Activated CD8-positive, alpha-beta T cell treated with anti-CD3 and anti-CD28 coated beads, Interleukin-2, amount 10 ng/mL, durations not matched to agents 7 days and 5 days (primary cell): ENCODE data around the gene MCM5. TPM values are rescaled to one million over a fixed set of nuclear protein-coding genes. Genes with fewer than 3 reads are reported as not detected.

Experiments
- ATAC-seq: fragments of 150-1000 bp; cut with Tn5 transposase; one replicate; pipeline ENCODE4 v1.10.0; 2021; ENCODE audit warnings: moderate library complexity
- CTCF ChIA-PET: fragments of 350-600 bp; sonication (Branson Sonifier 250); formaldehyde crosslinking; loops from one replicate; lab custom pipeline; 2021; ENCODE audit warnings: antibody characterized with exemption; lab: Charles Lee
- POLR2A ChIA-PET: fragments of 350-600 bp; sonication (Branson Sonifier 250); formaldehyde crosslinking; loops from one replicate; lab custom pipeline; 2021; ENCODE audit warnings: antibody characterized with exemption; lab: Charles Lee
- DNase-seq: peaks from one replicate; pipeline ENCODE4 v3.0.0-alpha.2; 2020
- H3K27ac Mint-ChIP-seq: one replicate; pipeline ENCODE4 v1.8.0; 2021; ENCODE audit warnings: mild to moderate bottlenecking, mixed read lengths
- H3K27me3 Mint-ChIP-seq: one replicate; pipeline ENCODE4 v1.8.0; 2021; ENCODE audit warnings: low read depth, mixed read lengths
- H3K36me3 Mint-ChIP-seq: one replicate; pipeline ENCODE4 v1.8.0; 2021; ENCODE audit warnings: low read depth, mixed read lengths
- H3K4me1 Mint-ChIP-seq: one replicate; pipeline ENCODE4 v1.8.0; 2021; ENCODE audit warnings: low read depth, mixed read lengths
- H3K4me3 Mint-ChIP-seq: one replicate; pipeline ENCODE4 v1.8.0; 2021; ENCODE audit warnings: mild to moderate bottlenecking, mixed read lengths
- H3K9me3 Mint-ChIP-seq: one replicate; pipeline ENCODE4 v1.8.0; 2022; ENCODE audit warnings: mixed read lengths; ENCODE audit not compliant: insufficient read depth
- total RNA-seq, 2 experiments: library from RNA; stranded (reverse); gene quantifications; one replicate each; pipeline ENCODE4 v1.2.3, GENCODE V29; 2021

MCM5 gene
- 100 to 1,000 TPM; 275 to 287 TPM for total RNA-seq

DNA sequence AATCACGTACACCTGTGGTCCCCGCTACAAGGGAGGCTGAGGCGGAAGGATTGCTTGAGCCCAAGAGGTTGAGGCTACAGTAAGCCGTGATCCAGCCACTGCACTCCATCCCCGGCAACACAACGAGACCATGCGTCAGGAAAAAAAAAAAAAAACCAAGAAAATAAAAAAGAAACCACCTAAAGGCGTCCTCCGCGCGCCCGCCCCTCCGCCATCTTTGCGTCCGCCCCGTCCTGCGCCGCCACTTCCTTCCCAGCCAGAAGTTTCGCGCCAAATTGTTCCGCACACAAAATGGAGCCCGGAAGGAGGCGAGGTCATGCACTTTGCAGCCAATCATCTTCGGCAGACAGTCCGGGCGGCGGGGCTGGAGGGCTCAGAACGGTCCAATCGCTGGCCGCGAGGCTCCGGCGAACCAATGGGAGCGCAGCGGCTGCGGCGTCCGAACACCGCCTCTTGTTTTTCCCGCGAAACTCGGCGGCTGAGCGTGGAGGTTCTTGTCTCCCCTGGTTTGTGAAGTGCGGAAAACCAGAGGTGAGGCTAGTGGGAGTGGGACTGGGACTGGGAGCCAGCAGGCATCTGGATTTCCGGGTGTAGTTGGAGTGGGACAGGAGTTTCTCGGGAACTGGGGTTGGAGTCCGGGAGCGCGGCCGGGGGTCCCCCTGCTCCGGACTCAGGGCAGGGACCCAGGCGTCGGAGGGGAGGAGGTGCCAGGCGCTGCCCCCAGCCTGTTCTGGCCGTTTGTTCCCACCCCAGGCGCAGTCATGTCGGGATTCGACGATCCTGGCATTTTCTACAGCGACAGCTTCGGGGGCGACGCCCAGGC lies at the start of gene MCM5:
Gene MCM5, plus strand, starts transcription at position 463 of the 823 bp plus-strand sequence. Its CDS starts 299 bp downstream, at position 762.
- Mint-ChIP-seq H3K9me3 (no peaks in the 10 kb centered on the region), H3K4me1 (peaks cover 49% of the 10 kb centered on the region), H3K36me3 (peaks cover 44% of the 10 kb centered on the region), H3K4me3 (peak within 1 kb of the TSS; percentile 99), H3K27ac (peak within 1 kb of the TSS; percentile 99), H3K27me3 (no peaks in the 10 kb centered on the region)
- ATAC-seq (peak; percentile 100), DNase-seq (peak; percentile 99)
- CTCF ChIA-PET: no interaction called here
- POLR2A ChIA-PET: interaction anchor here (0.8 to 2.2 kb wide), 3 partner anchors 10 to 13 kb away, joined by 4 to 12 read pairs (median 9); no protein-coding TSS in a partner anchor

DNA sequence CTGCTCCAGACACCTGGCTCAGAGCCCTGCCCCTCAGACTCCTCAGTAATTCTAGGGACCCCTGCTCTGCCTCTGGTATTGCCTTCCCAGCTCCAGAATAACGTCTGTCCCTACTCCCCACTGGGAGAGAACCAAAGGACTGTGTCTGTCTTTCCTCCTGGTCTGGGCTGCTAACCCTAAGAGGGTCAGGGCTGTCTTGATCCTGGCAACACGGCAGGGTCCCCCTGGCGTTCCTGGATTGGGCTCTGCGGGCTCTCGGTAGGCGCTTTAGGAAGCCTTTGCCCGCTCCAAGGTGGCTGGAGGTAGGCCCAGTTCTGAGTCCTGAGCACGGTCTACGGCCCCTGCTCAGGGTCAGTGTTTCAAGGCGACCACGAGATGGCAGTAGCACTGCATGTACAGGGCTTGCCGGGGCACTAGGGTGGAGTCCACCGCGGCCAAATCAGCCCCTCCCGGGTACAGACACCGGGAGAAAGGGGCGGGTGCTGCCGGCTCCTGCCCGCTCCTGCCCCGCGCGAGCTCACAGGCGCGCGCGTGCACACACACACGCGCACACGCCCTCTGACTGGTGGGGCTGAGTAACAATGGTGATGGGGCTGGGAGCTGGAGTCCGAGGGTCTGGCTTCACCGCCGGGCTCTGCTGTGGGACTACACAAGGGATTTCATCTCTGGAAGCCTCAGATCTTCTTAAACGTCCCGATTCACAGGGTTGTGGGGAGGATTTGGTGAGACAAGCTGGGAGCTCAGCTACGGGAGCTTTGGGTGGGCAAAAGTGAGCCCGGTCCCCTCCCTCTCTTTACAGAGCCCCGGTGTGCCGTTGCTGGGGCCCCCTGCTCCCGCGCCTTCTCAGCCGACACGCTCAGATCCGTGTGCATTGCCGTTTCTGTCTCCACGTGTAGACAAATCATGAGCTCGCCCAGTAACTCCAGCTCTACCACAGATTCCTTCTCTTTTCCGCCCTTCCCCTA lies 49.1 kb upstream of the MCM5 start:
- H3K27me3 Mint-ChIP-seq: peaks cover 6% of the 10 kb centered on the region
- peak overlapping the region; percentile 57 for H3K27ac Mint-ChIP-seq
- H3K36me3 Mint-ChIP-seq: no peaks in the 10 kb centered on the region
- H3K4me1 Mint-ChIP-seq: peaks cover 28% of the 10 kb centered on the region
- no peaks in the 10 kb centered on the region for H3K9me3 Mint-ChIP-seq
- ChIA-PET CTCF (interaction anchor here (0.6 to 5.9 kb wide), 30 partner anchors 9 to 774 kb away, joined by 3 to 31 read pairs (median 4); partner anchors contain the start of gene TOM1), POLR2A (interaction anchor here (1.3 to 2.3 kb wide), 2 partner anchors 59 to 93 kb away, joined by 3 to 6 read pairs; partner anchors contain the start of gene HMGXB4)
- H3K4me3 Mint-ChIP-seq: peak overlapping the region; percentile 76
- DNase-seq (peak; percentile 94), ATAC-seq (peak; percentile 94)

DNA sequence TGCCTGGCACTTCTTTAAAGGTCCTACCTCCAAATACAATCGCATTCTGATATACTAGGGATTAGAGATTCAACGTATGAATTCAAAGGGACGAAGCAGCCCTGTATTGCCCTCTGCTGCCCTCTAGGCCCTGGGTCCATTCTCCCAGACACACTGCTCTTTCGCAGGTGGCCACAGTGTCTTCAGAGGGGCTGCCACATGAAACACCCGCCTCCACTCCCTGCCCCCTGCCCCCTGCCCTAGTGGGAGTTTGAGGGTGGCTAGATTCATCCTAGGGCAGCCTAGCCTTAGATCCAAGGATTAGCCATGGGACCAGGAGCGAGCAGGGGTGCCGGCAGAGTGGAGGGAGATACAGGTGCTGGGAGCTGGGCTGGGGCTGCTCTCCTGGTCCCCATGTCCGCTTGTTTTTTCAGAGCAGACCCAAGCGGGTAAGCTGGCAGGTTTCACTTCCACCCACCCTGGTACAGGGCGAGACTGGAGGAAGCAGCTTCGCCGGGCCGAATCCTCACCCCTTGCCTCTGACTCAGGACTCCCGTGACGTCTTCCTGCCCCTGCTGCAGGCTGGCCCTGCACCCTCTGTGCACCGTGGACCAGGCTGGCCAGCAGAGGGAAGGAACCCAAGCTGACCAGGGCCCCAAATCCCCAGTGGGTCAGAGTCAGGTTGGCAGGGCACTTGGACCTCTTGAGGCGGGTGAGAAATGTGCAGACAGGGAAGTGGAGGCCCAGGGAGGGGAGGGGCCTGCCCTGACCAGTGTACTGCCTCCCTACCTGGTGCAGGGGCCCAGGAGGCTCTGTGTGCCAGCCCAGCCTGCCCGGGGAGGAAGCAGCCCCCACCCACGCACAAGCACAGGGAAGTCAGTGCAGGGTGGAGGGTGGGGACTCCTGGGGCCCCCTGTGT lies 47.5 kb upstream of the MCM5 start:
- Mint-ChIP-seq H3K4me1 (peaks cover 28% of the 10 kb centered on the region), H3K4me3 (no peak overlapping the region), H3K36me3 (no peaks in the 10 kb centered on the region), H3K27me3 (peaks cover 6% of the 10 kb centered on the region), H3K27ac (peak overlapping the region; percentile 81), H3K9me3 (no peaks in the 10 kb centered on the region)
- ChIA-PET POLR2A (interaction anchor here (2.3 kb wide), 1 partner anchor 95 kb away, joined by 6 read pairs; the partner anchor contains the start of gene HMGXB4), CTCF (interaction anchor here (0.6 to 5.9 kb wide), 8 partner anchors 23 to 275 kb away, joined by 3 to 31 read pairs (median 3); no protein-coding TSS in a partner anchor)
- peak; percentile 61 for DNase-seq
- peak; percentile 37 for ATAC-seq

DNA sequence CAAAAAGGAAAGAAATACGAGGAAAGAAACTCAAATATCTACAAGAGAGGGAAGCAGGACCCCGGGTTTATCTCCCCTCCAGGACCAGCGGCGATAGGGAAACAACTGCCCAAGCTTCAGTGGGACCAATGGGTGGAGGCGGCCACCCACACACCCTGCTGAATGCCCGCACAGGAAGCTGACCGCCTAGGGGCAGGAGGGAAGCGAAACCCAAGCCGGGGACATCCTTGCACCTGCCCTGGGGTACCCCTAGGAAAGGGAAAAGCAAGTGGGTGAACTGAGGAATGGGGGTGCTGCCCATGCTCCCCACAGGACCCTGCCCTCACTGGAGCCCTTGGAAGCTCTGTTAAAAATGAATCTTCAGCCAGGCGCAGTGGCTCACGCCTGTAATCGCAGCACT lies 46.6 kb upstream of the MCM5 start:
- no peak overlapping the region for H3K27ac Mint-ChIP-seq
- ChIA-PET POLR2A (interaction anchor here (2.3 kb wide), 1 partner anchor 96 kb away, joined by 6 read pairs; the partner anchor contains the start of gene HMGXB4), CTCF (interaction anchor here (1.2 to 5.9 kb wide), 2 partner anchors 26 to 230 kb away, joined by 3 to 31 read pairs; no protein-coding TSS in a partner anchor)
- no peak for DNase-seq
- peaks cover 6% of the 10 kb centered on the region for H3K27me3 Mint-ChIP-seq
- ATAC-seq: no peak
- H3K9me3 Mint-ChIP-seq: no peaks in the 10 kb centered on the region
- H3K4me3 Mint-ChIP-seq: no peak overlapping the region
- H3K36me3 Mint-ChIP-seq: no peaks in the 10 kb centered on the region
- peaks cover 31% of the 10 kb centered on the region for H3K4me1 Mint-ChIP-seq

DNA sequence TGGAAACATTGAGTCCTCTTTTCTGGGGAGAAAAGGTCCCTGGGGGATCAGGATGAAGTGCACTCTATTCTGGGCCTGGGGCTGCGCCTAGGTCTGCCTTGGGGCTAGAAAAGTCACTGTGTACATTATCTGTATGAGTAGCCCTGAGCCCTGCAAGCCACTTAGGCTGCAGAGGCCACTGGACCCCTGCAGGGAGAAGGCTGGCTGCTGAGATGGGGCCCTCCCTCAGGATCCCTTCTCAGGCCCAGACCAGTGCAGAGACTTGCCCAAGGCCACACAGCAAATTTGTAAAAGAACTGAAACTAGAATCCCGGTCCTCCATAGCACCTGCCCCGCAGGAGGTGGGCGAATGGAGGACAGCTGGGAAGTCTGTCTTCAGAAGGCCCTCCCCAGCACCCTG lies 45.9 kb upstream of the MCM5 start:
- H3K27ac Mint-ChIP-seq: no peak overlapping the region
- POLR2A ChIA-PET: no interaction called here
- H3K4me1 Mint-ChIP-seq: peaks cover 31% of the 10 kb centered on the region
- no peaks in the 10 kb centered on the region for H3K36me3 Mint-ChIP-seq
- no peak for ATAC-seq
- no peak overlapping the region for H3K4me3 Mint-ChIP-seq
- H3K27me3 Mint-ChIP-seq: peaks cover 6% of the 10 kb centered on the region
- H3K9me3 Mint-ChIP-seq: no peaks in the 10 kb centered on the region
- CTCF ChIA-PET: no interaction called here
- no peak for DNase-seq

DNA sequence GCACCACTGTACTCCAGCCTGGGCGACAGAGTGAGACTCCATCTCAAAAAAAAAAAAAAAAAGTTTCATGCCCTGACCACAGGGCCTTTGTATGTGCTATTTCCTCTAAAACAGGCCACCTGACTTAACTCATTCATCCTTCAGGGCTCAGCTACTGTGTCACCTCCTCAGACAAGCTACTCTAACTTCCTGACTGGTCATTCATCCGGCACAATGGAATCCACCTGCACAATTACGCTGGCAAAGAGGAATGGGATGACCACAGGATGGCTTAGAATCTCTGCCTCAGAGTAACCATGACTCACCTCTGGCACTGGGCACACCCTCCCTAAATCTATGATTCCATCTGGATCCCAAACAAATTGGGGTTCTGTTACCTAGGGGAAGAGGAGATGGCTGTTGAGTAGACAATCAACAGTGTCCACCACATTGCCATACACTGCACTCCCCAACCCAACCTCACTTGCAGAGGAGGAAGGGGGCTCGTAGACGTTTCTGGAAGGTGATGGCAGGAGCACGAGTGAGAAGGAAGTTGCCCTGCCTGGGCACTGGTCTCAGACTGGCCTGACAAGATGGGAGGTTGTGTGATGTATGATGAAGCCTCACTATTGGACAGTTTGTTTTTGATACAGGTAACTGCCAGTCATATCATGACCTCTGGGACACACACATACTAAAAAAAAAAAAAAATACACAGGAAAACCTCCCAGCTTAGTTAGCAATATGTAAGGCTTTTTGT lies 41.9 kb upstream of the MCM5 start:
- no peaks in the 10 kb centered on the region for H3K9me3 Mint-ChIP-seq
- H3K27me3 Mint-ChIP-seq: peaks cover 4% of the 10 kb centered on the region
- H3K36me3 Mint-ChIP-seq: no peaks in the 10 kb centered on the region
- DNase-seq: no peak
- no peak overlapping the region for H3K4me3 Mint-ChIP-seq
- POLR2A ChIA-PET: no interaction called here
- no peak overlapping the region for H3K27ac Mint-ChIP-seq
- no peak for ATAC-seq
- H3K4me1 Mint-ChIP-seq: peaks cover 6% of the 10 kb centered on the region
- CTCF ChIA-PET: interaction anchor here (1.2 kb wide), 1 partner anchor 127 kb away, joined by 3 read pairs; no protein-coding TSS in a partner anchor

DNA sequence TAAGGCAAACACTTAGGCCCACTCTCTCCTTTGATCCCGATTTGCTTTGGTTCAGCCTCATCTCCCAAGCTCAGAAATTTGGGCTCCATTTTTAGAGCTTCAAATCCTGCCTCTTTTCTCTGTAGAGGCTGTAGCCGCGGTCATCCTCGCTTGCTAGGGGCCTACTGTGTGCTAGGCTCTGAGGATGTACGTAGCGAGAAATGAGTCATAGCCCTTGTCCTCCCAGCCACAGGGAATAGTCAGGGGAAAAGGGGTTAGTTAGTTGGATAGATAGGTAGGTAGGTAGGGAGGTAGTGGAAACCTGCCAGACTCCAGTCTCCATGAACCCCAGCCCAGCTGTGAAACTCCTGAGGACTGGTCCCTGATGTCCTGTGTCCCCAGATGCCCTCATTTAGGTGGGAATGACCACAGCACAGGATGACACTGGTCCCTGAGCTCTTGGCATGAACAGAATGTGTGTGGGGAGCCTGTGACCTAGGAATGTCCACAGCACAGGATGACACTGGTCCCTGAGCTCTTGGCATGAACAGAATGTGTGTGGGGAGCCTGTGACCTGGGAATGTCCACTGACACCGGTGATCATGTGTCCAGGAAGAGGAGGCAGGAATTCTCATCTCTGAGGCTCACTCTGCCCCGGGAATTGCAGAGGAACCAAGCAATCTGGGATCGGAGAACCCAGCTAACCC lies 40.4 kb upstream of the MCM5 start:
- no peaks in the 10 kb centered on the region for H3K9me3 Mint-ChIP-seq
- no peak overlapping the region for H3K4me3 Mint-ChIP-seq
- ChIA-PET POLR2A (no interaction called here), CTCF (interaction anchor here (0.8 to 1.2 kb wide), 2 partner anchors 8 to 128 kb away, joined by 3 read pairs; no protein-coding TSS in a partner anchor)
- no peak for DNase-seq
- H3K36me3 Mint-ChIP-seq: no peaks in the 10 kb centered on the region
- H3K4me1 Mint-ChIP-seq: peaks cover 3% of the 10 kb centered on the region
- no peak for ATAC-seq
- no peak overlapping the region for H3K27ac Mint-ChIP-seq
- peaks cover 4% of the 10 kb centered on the region for H3K27me3 Mint-ChIP-seq

DNA sequence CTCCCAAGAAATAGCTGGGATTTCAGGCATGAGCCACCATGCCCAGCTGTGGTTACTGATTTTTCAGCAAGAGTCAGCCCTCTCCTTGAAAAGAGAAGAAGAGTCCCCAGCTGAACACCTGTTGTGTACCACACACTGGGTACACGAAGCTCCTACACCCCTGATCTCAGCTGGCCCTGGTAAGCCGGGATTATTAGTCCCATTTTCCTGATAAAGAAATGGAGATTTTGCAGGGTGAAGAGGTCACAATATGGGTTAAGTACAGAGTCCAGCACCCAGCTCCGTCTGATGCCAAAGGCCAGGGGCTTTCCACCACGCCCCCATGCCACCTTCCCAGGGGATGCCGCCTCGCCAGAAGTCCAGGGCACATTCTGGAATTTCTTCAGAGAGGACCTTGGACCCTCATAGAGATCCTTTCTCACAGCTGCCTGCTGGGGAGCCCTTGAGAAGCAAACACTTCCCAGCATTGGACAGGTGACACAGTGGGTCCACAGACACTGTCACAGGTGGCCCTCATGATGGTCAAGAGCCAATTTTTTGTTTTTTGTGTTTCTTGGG lies 38.9 kb upstream of the MCM5 start:
- peaks cover 3% of the 10 kb centered on the region for H3K4me1 Mint-ChIP-seq
- CTCF ChIA-PET: no interaction called here
- DNase-seq (no peak), ATAC-seq (no peak)
- no peak overlapping the region for H3K27ac Mint-ChIP-seq
- peaks cover 8% of the 10 kb centered on the region for H3K27me3 Mint-ChIP-seq
- no peak overlapping the region for H3K4me3 Mint-ChIP-seq
- POLR2A ChIA-PET: no interaction called here
- no peaks in the 10 kb centered on the region for H3K9me3 Mint-ChIP-seq
- H3K36me3 Mint-ChIP-seq: no peaks in the 10 kb centered on the region

DNA sequence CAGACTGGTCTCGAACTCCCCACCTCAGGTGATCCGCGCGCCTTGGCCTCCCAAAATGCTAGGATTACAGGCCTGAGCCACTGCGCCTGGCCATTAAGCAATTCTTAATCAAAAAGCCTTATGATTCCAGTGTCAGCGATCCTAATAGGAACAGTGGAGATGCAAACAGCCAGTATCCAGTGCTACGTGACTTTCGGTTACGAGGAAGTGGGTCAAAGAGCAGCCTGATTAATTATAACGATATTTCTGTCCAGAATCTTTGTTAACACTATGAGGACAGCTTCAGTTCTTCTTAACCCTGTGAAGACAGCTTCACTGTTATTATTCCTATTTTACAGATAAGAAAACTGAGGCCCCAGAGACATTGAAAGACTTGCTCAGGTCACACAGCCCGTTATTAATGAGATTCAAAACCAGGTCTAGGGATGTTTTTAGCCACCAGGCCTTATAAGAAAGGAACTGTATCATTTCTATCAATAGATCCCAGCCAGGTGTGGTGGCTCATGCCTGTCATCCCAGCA lies 36.3 kb upstream of the MCM5 start:
- no peak for DNase-seq
- Mint-ChIP-seq H3K27ac (no peak overlapping the region), H3K27me3 (peaks cover 15% of the 10 kb centered on the region), H3K4me1 (no peaks in the 10 kb centered on the region), H3K36me3 (no peaks in the 10 kb centered on the region), H3K4me3 (no peak overlapping the region), H3K9me3 (no peaks in the 10 kb centered on the region)
- ChIA-PET POLR2A (no interaction called here), CTCF (no interaction called here)
- no peak for ATAC-seq
